Smooth muscle cell (in vitro differentiated cells): Measurements from ENCODE around the gene SFPQ. TPM values are rescaled to one million over a fixed set of nuclear protein-coding genes. Genes with fewer than 3 reads are reported as not detected.

Source experiments
- DNase-seq: peaks from one replicate; lab custom pipeline; 2025; ENCODE audit not compliant: unreplicated experiment; lab: John Stamatoyannopoulos, UW
- H2AFZ ChIP-seq: fragments of 200-600 bp; sonication (generic); 2 replicates; pipeline ENCODE4 v1.6.0; 2016; ENCODE audit warnings: antibody characterized with exemption, low read depth, mild to moderate bottlenecking
- H3F3A ChIP-seq: fragments of 200-600 bp; sonication (generic); 2 replicates; pipeline ENCODE4 v1.6.0; 2017; ENCODE audit warnings: antibody characterized with exemption, low read depth
- H3K27ac ChIP-seq: fragments of 200-600 bp; sonication (generic); 2 replicates; pipeline ENCODE4 v1.5.1; 2016; ENCODE audit warnings: low read depth, mild to moderate bottlenecking
- H3K27me3 ChIP-seq: fragments of 200-600 bp; sonication (generic); 2 replicates; pipeline ENCODE4 v1.6.1; 2016; ENCODE audit warnings: low read depth, mild to moderate bottlenecking
- H3K36me3 ChIP-seq: fragments of 200-600 bp; sonication (generic); 2 replicates; pipeline ENCODE4 v1.5.1; 2016; ENCODE audit warnings: low read depth
- H3K4me1 ChIP-seq: fragments of 200-600 bp; sonication (generic); 2 replicates; pipeline ENCODE4 v1.5.1; 2016; ENCODE audit warnings: low read depth
- H3K4me2 ChIP-seq: fragments of 200-600 bp; sonication (generic); 2 replicates; pipeline ENCODE4 v1.6.0; 2016; ENCODE audit warnings: mild to moderate bottlenecking
- H3K4me3 ChIP-seq: fragments of 200-600 bp; sonication (generic); 2 replicates; pipeline ENCODE4 v1.5.1; 2016; ENCODE audit warnings: mild to moderate bottlenecking
- H3K79me2 ChIP-seq: fragments of 200-600 bp; sonication (generic); 2 replicates; pipeline ENCODE4 v1.6.0; 2016; ENCODE audit warnings: low read depth, mild to moderate bottlenecking
- H3K9ac ChIP-seq: fragments of 200-600 bp; sonication (generic); 2 replicates; pipeline ENCODE4 v1.6.0; 2016; ENCODE audit warnings: low read depth
- H3K9me3 ChIP-seq: fragments of 200-600 bp; sonication (generic); replicated peaks from 2 replicates; pipeline ENCODE4 v1.5.1; 2016; ENCODE audit warnings: low read depth
- H4K20me1 ChIP-seq: fragments of 200-600 bp; sonication (generic); 2 replicates; pipeline ENCODE4 v1.6.0; 2016; ENCODE audit warnings: low read depth
- WGBS: methylation state at CpG from one replicate; pipeline ENCODE4 v1.1.7; 2016; ENCODE audit warnings: low lambda C conversion rate; 5-methylcytosine and 5-hydroxymethylcytosine counted together
- polyA plus RNA-seq: library from polyadenylated mRNA; unstranded; fragments of >200 nt; fragmentation: Nextera tagmentation; extraction: Ambion mirVana; gene quantifications from 2 replicates; pipeline ENCODE4 v1.2.1, GENCODE V29; 2016
- total RNA-seq: library from RNA; depleted of rRNA; stranded (reverse); fragments of >200 nt; gene quantifications from 2 replicates; pipeline ENCODE4 v1.2.3, GENCODE V29; 2014
- TF ChIP-seq, protein P1 (sequence below): fragments of 200-600 bp; sonication (generic); IDR thresholded peaks from 2 replicates; pipeline ENCODE4 v1.5.1; 2017; ENCODE audit warnings: borderline replicate concordance, mild to moderate bottlenecking, antibody characterized with exemption; ENCODE audit not compliant: insufficient read depth, poor library complexity, severe bottlenecking

SFPQ gene
- total and polyA plus RNA-seq, 2 experiments from 2014 or later: 73.0 to 119 TPM

DNA sequence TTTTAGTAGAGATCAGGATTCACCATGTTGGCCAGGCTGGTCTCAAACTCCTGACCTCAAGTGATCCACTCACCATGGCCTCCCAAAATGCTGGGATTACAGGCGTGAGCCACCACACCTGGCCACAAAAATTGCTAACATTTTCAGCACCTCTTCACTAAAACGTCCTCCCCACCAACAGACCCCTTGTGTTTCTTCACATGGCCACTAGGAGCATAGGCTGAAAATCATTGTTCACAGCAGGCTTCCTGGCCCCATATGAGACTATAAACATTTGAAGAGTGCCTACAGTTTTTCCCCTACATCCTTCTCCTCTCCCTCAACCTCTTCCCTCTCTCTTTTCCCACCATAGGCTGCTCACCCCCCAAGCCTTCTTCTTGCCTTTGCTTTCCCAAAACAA, 28.0 kb upstream of the SFPQ start:
- Histone ChIP-seq H3K4me3 (no peak overlapping the region), H3K9ac (no peak overlapping the region), H3K9me3 (no peaks in the 10 kb centered on the region), H3K79me2 (no peaks in the 10 kb centered on the region), H3K4me1 (peaks cover 4% of the 10 kb centered on the region), H2AFZ (peak overlapping the region; percentile 82), H3K27ac (no peak overlapping the region), H3K36me3 (no peaks in the 10 kb centered on the region), H3K4me2 (no peak overlapping the region), H4K20me1 (no peaks in the 10 kb centered on the region), H3F3A (no peaks in the 10 kb centered on the region), H3K27me3 (no peaks in the 10 kb centered on the region)
- TF ChIP-seq, protein P1, sequence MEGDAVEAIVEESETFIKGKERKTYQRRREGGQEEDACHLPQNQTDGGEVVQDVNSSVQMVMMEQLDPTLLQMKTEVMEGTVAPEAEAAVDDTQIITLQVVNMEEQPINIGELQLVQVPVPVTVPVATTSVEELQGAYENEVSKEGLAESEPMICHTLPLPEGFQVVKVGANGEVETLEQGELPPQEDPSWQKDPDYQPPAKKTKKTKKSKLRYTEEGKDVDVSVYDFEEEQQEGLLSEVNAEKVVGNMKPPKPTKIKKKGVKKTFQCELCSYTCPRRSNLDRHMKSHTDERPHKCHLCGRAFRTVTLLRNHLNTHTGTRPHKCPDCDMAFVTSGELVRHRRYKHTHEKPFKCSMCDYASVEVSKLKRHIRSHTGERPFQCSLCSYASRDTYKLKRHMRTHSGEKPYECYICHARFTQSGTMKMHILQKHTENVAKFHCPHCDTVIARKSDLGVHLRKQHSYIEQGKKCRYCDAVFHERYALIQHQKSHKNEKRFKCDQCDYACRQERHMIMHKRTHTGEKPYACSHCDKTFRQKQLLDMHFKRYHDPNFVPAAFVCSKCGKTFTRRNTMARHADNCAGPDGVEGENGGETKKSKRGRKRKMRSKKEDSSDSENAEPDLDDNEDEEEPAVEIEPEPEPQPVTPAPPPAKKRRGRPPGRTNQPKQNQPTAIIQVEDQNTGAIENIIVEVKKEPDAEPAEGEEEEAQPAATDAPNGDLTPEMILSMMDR: peak; percentile 12
- DNase-seq: no peak
- 31% methylated on average over 2 of the region's 2 CpGs for WGBS

DNA sequence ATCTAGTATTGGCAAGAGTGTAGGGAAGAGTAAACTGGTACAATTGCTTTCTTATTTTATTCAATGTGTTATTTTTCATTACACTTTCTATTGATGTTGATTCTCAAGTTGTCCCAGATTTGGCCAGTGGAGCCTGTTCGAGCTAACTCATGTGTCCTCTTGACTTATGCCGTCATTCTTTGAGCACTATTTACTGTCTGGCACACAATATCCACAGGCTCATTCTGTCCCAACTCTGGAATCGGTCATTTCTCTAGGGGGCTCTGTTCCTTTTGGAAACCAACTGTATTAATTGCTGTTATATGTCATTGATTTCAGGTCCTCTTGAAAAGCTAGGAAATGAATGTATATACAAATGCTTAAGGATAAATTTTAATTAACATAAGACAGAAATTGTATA, 22.4 kb upstream of the SFPQ start:
- H3F3A ChIP-seq: no peaks in the 10 kb centered on the region
- no peak overlapping the region for H3K9ac ChIP-seq
- H3K4me3 ChIP-seq: no peak overlapping the region
- H3K27ac ChIP-seq: no peak overlapping the region
- no peaks in the 10 kb centered on the region for H3K79me2 ChIP-seq
- no peaks in the 10 kb centered on the region for H4K20me1 ChIP-seq
- H3K27me3 ChIP-seq: no peaks in the 10 kb centered on the region
- TF ChIP-seq, protein P1: no peak
- peaks cover 10% of the 10 kb centered on the region for H3K4me1 ChIP-seq
- H3K9me3 ChIP-seq: no peaks in the 10 kb centered on the region
- no peaks in the 10 kb centered on the region for H3K36me3 ChIP-seq
- no peak overlapping the region for H3K4me2 ChIP-seq
- 84% methylated on average over 3 of the region's 3 CpGs for WGBS
- DNase-seq: no peak
- no peak overlapping the region for H2AFZ ChIP-seq

GRCh38 chr1:35211120-35211414, 18.1 kb upstream of the SFPQ start:
- H3F3A ChIP-seq: no peaks in the 10 kb centered on the region
- DNase-seq: no peak
- H3K27me3 ChIP-seq: no peaks in the 10 kb centered on the region
- no peak overlapping the region for H3K27ac ChIP-seq
- peak overlapping the region; percentile 37 for H2AFZ ChIP-seq
- no peaks in the 10 kb centered on the region for H4K20me1 ChIP-seq
- TF ChIP-seq, protein P1: no peak
- no peaks in the 10 kb centered on the region for H3K79me2 ChIP-seq
- peaks cover 10% of the 10 kb centered on the region for H3K4me1 ChIP-seq
- no peak overlapping the region for H3K9ac ChIP-seq
- WGBS: 86% methylated on average over 1 of the region's 1 CpG
- no peaks in the 10 kb centered on the region for H3K9me3 ChIP-seq
- no peak overlapping the region for H3K4me2 ChIP-seq
- H3K4me3 ChIP-seq: no peak overlapping the region
- H3K36me3 ChIP-seq: no peaks in the 10 kb centered on the region

DNA sequence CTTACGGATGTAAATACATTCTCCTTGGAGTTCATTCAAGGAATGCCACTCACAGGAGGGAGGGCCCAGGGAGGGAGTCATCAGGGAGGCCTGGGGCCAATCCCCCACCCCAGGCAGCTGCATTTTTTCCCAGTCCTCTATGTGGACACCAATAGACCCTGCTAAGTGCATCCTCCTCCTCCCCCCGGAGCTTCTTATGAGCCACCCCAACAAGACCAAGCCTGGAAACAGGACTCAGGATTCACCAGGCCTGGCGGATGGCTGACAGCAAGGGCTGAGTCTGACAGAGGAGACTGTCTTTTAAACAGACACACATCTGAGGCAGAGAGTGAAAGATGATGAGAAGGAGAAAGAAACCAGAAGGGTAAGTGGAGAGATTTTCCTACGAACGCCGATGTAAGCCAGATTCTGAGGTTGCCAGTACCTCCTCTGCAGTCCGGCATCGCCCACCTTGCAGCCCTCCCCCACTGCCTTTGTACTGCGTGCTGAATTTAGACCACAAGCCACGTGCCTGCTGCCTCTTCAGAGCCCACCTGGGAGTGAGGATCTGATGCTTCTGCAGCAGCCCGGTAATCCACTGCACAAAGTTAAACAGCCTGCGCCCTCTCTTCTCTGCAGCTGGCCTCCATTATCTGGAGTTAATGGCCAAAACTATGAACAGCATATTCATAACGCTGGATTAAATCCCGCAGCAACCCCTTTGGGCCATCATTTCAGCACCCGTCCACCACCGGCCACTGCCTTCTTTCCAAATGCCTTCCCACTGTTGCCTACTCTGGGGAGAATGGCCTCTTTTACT, 17.6 kb upstream of the SFPQ start:
- Histone ChIP-seq H3K9me3 (no peaks in the 10 kb centered on the region), H3F3A (no peaks in the 10 kb centered on the region), H3K27me3 (no peaks in the 10 kb centered on the region), H3K36me3 (no peaks in the 10 kb centered on the region), H2AFZ (peak overlapping the region; percentile 37), H3K4me2 (no peak overlapping the region), H3K4me1 (peaks cover 10% of the 10 kb centered on the region), H3K79me2 (no peaks in the 10 kb centered on the region), H4K20me1 (no peaks in the 10 kb centered on the region), H3K9ac (no peak overlapping the region), H3K27ac (no peak overlapping the region), H3K4me3 (no peak overlapping the region)
- DNase-seq: no peak
- TF ChIP-seq, protein P1: no peak
- WGBS: 67% methylated on average over 16 of the region's 16 CpGs
